OCI-LY3 (cell line): ENCODE measurements around the gene DCTN4.

Source experiments
- H2AFZ ChIP-seq: fragments of 200-600, 300-600 bp; shearing (Covaris generic); 2 replicates; pipeline ENCODE4 v1.6.0; 2014; ENCODE audit warnings: antibody characterized with exemption, low read depth, low read length
- H3K27ac ChIP-seq: fragments of 200-600, 300-600 bp; sonication (generic); 2 replicates; pipeline ENCODE4 v1.5.1; 2014; ENCODE audit warnings: mild to moderate bottlenecking, low read length, moderate library complexity, mixed read lengths
- H3K27me3 ChIP-seq: fragments of 200-600, 300-600 bp; sonication (generic); 2 replicates; pipeline ENCODE4 v1.6.1; 2014; ENCODE audit warnings: low read depth, low read length, mixed read lengths
- H3K36me3 ChIP-seq: fragments of 200-600, 300-600 bp; sonication (generic); replicated peaks from 2 replicates; pipeline ENCODE3; 2014; ENCODE audit warnings: low read depth, low read length, mixed read lengths
- H3K4me1 ChIP-seq: fragments of 300-600, 200-600 bp; sonication (generic); 2 replicates; pipeline ENCODE4 v1.6.1; 2014; ENCODE audit warnings: low read length, mixed read lengths
- H3K4me2 ChIP-seq: fragments of 200-600, 300-600 bp; sonication (generic); 2 replicates; pipeline ENCODE4 v1.6.1; 2014; ENCODE audit warnings: low read length, mixed read lengths
- H3K4me3 ChIP-seq: fragments of 300-600, 200-600 bp; sonication (generic); 2 replicates; pipeline ENCODE4 v1.5.1; 2014; ENCODE audit warnings: antibody characterized with exemption, mild to moderate bottlenecking, low read length, moderate library complexity
- H3K79me2 ChIP-seq: fragments of 300-600, 200-600 bp; shearing (Covaris generic); 2 replicates; pipeline ENCODE4 v1.6.1; 2014; ENCODE audit warnings: mild to moderate bottlenecking, low read length, mixed read lengths
- H3K9ac ChIP-seq: fragments of 300-600, 200-600 bp; shearing (Covaris generic); 2 replicates; pipeline ENCODE4 v1.6.0; 2014; ENCODE audit warnings: mild to moderate bottlenecking, low read length, moderate library complexity
- H3K9me3 ChIP-seq: fragments of 200-600, 300-600 bp; shearing (Covaris generic); 2 replicates; pipeline ENCODE4 v1.6.1; 2014; ENCODE audit warnings: low read length, mixed read lengths; ENCODE audit not compliant: insufficient read depth
- H4K20me1 ChIP-seq: fragments of 200-600, 300-600 bp; sonication (generic); 2 replicates; pipeline ENCODE4 v1.6.1; 2016; ENCODE audit warnings: low read length, mixed read lengths; ENCODE audit not compliant: insufficient read depth
- EZH2phosphoT487 ChIP-seq: fragments of 200-600 bp; shearing (Covaris generic); IDR thresholded peaks from 2 replicates; pipeline ENCODE4 v1.6.1; 2018; ENCODE audit warnings: antibody characterized with exemption, mixed run types, low read depth
- TF ChIP-seq, protein P1 (sequence below): fragments of 200-600, 300-600 bp; sonication (generic); IDR thresholded peaks from 2 replicates; pipeline ENCODE4 v1.5.1; 2014; ENCODE audit warnings: antibody characterized with exemption, low read length, low read depth

Gene DCTN4

DNA sequence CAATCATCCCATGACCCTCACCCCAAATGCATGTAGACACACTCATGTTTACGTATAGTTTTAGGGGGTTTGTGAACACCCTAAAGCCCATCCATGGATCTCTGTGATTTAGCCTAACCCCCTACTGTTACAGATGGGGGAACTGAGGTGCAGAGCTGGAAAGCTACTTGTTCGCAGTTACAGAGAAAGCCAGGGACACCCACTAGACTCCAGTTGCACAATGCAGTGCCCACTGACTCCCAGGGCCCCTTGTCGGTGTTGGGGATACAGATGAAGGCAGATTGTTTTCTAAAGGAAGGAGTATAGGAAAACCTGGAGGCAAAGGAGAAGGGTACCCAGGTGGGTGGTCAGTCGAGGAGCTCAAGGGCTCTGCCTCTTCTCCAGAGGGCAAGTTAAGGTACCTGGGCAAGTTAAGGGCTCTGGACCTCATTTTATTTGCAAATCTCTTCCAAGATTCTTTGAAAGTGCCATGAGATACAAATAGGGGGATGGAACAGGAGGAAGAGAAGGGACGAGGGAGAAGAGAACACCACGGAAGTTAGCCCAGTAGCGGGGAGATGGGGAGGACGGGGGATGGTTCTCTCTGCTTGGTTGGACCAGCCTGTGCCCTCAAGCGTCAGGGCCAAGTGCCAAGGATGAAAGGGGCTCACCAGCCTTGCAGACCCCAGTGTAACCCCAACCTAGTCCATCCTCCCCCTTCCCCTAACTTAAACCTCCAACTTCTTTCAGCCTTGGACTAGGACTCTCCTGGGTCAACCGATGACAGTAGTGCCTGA lies 96.8 kb downstream of the DCTN4 start:
- H3K9ac ChIP-seq: no peak overlapping the region
- no peaks in the 10 kb centered on the region for H3K79me2 ChIP-seq
- peaks cover 3% of the 10 kb centered on the region; the same call in 1 of the 2 replicates for H3K4me1 ChIP-seq
- H3K36me3 ChIP-seq: no peaks in the 10 kb centered on the region
- peaks cover 4% of the 10 kb centered on the region for H3K27me3 ChIP-seq
- no peak overlapping the region for H3K4me3 ChIP-seq
- H3K9me3 ChIP-seq: no peaks in the 10 kb centered on the region
- H3K27ac ChIP-seq: no peak overlapping the region
- H2AFZ ChIP-seq: no peak overlapping the region
- H4K20me1 ChIP-seq: no peaks in the 10 kb centered on the region
- H3K4me2 ChIP-seq: no peak overlapping the region
- TF ChIP-seq EZH2phosphoT487: no peak
- TF ChIP-seq, protein P1, sequence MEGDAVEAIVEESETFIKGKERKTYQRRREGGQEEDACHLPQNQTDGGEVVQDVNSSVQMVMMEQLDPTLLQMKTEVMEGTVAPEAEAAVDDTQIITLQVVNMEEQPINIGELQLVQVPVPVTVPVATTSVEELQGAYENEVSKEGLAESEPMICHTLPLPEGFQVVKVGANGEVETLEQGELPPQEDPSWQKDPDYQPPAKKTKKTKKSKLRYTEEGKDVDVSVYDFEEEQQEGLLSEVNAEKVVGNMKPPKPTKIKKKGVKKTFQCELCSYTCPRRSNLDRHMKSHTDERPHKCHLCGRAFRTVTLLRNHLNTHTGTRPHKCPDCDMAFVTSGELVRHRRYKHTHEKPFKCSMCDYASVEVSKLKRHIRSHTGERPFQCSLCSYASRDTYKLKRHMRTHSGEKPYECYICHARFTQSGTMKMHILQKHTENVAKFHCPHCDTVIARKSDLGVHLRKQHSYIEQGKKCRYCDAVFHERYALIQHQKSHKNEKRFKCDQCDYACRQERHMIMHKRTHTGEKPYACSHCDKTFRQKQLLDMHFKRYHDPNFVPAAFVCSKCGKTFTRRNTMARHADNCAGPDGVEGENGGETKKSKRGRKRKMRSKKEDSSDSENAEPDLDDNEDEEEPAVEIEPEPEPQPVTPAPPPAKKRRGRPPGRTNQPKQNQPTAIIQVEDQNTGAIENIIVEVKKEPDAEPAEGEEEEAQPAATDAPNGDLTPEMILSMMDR: no peak

DNA sequence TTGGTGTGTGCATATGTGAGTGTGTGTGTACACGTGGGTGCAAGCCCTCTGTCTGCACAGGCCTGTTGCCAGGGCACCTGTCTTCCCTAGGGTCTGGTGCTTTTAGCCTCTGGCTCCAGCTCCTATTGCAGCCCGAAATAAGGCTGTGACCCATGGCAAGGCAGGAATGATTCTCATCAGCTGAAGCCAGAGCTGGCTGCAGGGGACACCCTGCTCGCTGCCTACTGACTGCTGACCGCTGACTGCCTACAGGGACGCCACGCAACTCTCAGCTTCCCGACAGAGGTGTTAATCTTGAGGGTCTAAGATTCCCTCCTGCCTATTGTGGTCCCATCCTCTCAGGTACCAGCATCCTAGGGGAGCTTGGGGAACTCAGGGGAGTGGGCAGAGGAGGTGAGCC lies 97.7 kb downstream of the DCTN4 start, which contains the start of gene MYOZ3:
TSS of gene MYOZ3 (plus strand) at position 166 of the 400 bp plus-strand sequence. CDS start 1,691 bp downstream, outside the sequence.
- Histone ChIP-seq H3K27ac (no peak within 1 kb of the TSS), H3K9ac (no peak within 1 kb of the TSS)

DNA sequence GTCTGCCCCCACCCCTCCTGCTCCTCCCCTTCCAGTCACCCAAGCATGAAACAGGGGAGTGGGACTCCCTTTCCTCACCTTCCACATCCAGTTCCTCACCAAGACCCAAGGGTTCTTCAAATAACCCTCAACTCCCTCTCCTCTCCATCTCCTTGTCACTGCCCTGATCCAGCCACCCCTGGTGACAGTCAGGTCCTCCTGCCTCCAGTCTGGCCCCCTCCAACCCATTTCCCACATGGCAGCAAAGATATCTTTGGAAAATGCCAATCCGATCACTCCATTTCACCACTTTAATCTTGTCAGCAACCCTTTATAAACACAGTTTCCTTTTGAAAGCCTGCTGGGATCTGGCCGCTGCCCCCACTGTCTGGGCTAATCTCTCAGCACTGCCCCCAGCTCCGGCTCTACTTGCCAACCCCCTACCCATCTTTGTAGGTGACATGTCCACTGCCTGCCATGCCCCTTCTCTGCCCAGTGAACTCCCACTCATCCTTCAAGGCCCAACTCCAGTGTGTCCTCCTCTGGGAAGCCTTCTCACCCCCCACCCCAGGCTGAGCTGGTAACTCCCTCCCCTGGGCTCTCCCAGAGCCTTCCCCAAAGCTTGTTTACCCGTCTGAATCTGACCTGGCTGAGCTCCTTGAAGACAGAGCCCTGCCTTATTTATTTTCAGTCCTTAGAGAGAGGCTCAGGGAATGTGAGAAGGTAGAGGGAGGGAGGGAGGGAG lies 98.5 kb downstream of the DCTN4 start:
- Histone ChIP-seq H3K4me2 (no peak overlapping the region), H3K4me3 (no peak overlapping the region), H3K9me3 (no peaks in the 10 kb centered on the region), H3K9ac (no peak overlapping the region), H2AFZ (no peak overlapping the region), H3K36me3 (no peaks in the 10 kb centered on the region), H4K20me1 (no peaks in the 10 kb centered on the region), H3K27ac (no peak overlapping the region), H3K79me2 (no peaks in the 10 kb centered on the region), H3K4me1 (peaks cover 4% of the 10 kb centered on the region; the same call in 1 of the 2 replicates), H3K27me3 (peaks cover 4% of the 10 kb centered on the region)
- no peak for TF ChIP-seq EZH2phosphoT487
- TF ChIP-seq, protein P1: no peak

More for the DNA sequence above, 97.7 kb downstream of the DCTN4 start, which contains the start of gene MYOZ3:
- Histone ChIP-seq H4K20me1 (no peaks in the 10 kb centered on the region), H2AFZ (no peak within 1 kb of the TSS), H3K27me3 (peaks cover 4% of the 10 kb centered on the region), H3K9me3 (no peaks in the 10 kb centered on the region), H3K4me3 (no peak within 1 kb of the TSS), H3K4me1 (peaks cover 4% of the 10 kb centered on the region; the same call in 1 of the 2 replicates), H3K4me2 (no peak within 1 kb of the TSS), H3K79me2 (no peaks in the 10 kb centered on the region), H3K36me3 (no peaks in the 10 kb centered on the region)
- TF ChIP-seq EZH2phosphoT487: no peak
- TF ChIP-seq, protein P1: no peak

GRCh38 chr5:150659360-150660107 lies 99.3 kb downstream of the DCTN4 start:
- TF ChIP-seq EZH2phosphoT487: no peak
- TF ChIP-seq, protein P1: no peak
- Histone ChIP-seq H3K27ac (no peak overlapping the region), H3K79me2 (no peaks in the 10 kb centered on the region), H4K20me1 (no peaks in the 10 kb centered on the region), H2AFZ (no peak overlapping the region), H3K4me1 (peaks cover 4% of the 10 kb centered on the region; the same call in 1 of the 2 replicates), H3K4me2 (no peak overlapping the region), H3K9ac (no peak overlapping the region), H3K27me3 (no peaks in the 10 kb centered on the region; the same call in 1 of the 2 replicates), H3K9me3 (no peaks in the 10 kb centered on the region), H3K4me3 (no peak overlapping the region), H3K36me3 (no peaks in the 10 kb centered on the region)
